GM21381 (cell line): ENCODE data around the gene PKHD1.

Experiments
- ATAC-seq: cut with Tn5 transposase; IDR thresholded peaks from one replicate; pipeline ENCODE4 v1.9.1; 2021; ENCODE audit warnings: mild to moderate bottlenecking, moderate library complexity; ENCODE audit not compliant: unreplicated experiment

Gene PKHD1

GRCh38 chr6:52087498-52087999, at the start of gene PKHD1:
TSS of gene PKHD1 (minus strand) at chr6:52087613. CDS start at chr6:52084933, 2,680 bp downstream.
- ATAC-seq = no peak

- no peak for ATAC-seq
Observed at GRCh38 chr6:52136934-52137467, 49.6 kb upstream of the PKHD1 start.

GRCh38 chr6:52136055-52136454, 48.6 kb upstream of the PKHD1 start:
- ATAC-seq = no peak

GRCh38 chr6:52135217-52135616, 47.8 kb upstream of the PKHD1 start:
- no peak for ATAC-seq

- ATAC-seq = no peak
Observed at GRCh38 chr6:52134011-52134410, 46.6 kb upstream of the PKHD1 start.

GRCh38 chr6:52133324-52133723, 45.9 kb upstream of the PKHD1 start:
- no peak for ATAC-seq

- no peak for ATAC-seq
Observed at GRCh38 chr6:52132292-52132691, 44.9 kb upstream of the PKHD1 start.

- no peak for ATAC-seq
Observed at GRCh38 chr6:52130440-52130839, 43.0 kb upstream of the PKHD1 start.

GRCh38 chr6:52127957-52128356, 40.5 kb upstream of the PKHD1 start:
- ATAC-seq = no peak

- no peak for ATAC-seq
Observed at GRCh38 chr6:52126231-52126630, 38.8 kb upstream of the PKHD1 start.

GRCh38 chr6:52125572-52125971, 38.2 kb upstream of the PKHD1 start:
- ATAC-seq = no peak

- ATAC-seq = no peak
Observed at GRCh38 chr6:52125139-52125538, 37.7 kb upstream of the PKHD1 start.

GRCh38 chr6:52124126-52125121, 37.0 kb upstream of the PKHD1 start:
- ATAC-seq = no peak

- ATAC-seq = no peak
Observed at GRCh38 chr6:52123251-52123650, 35.8 kb upstream of the PKHD1 start.

- ATAC-seq = no peak
Observed at GRCh38 chr6:52117352-52117751, 29.9 kb upstream of the PKHD1 start.

GRCh38 chr6:52116605-52116948, 29.2 kb upstream of the PKHD1 start:
- ATAC-seq = no peak

- no peak for ATAC-seq
Observed at GRCh38 chr6:52115891-52116604, 28.6 kb upstream of the PKHD1 start.

- no peak for ATAC-seq
Observed at GRCh38 chr6:52115145-52115741, 27.8 kb upstream of the PKHD1 start.

GRCh38 chr6:52109171-52109571, 21.8 kb upstream of the PKHD1 start:
- no peak for ATAC-seq

- ATAC-seq = no peak
Observed at GRCh38 chr6:52108128-52108527, 20.7 kb upstream of the PKHD1 start.

- ATAC-seq = no peak
Observed at GRCh38 chr6:52106994-52107393, 19.6 kb upstream of the PKHD1 start.
